ENCODE measurements around the gene KDR.
A peak's percentile ranks its signal among the peaks of the same experiment; 100 is the strongest.

The KDR gene

GRCh38 chr4:55161739-55162138 lies 36.3 kb upstream of the KDR start:
- TF ChIP-seq CTCF (conservative IDR thresholded peaks at IDR 0.05; ENCODE audit: low read depth, low read length), result no peak
- DNase-seq (ENCODE audit: low read depth), result no peak
- H3K4me3 ChIP-seq (ENCODE audit: low read length), result no peak overlapping the region

GRCh38 chr4:55159851-55160250 lies 34.5 kb upstream of the KDR start:
- no peak overlapping the region for H3K4me3 ChIP-seq (ENCODE audit: low read length)
- no peak for TF ChIP-seq CTCF (conservative IDR thresholded peaks at IDR 0.05; ENCODE audit: low read depth, low read length)
- no peak for DNase-seq (ENCODE audit: low read depth)

- no peak for TF ChIP-seq CTCF (conservative IDR thresholded peaks at IDR 0.05; ENCODE audit: low read depth, low read length)
- no peak for DNase-seq (ENCODE audit: low read depth)
- no peak overlapping the region for H3K4me3 ChIP-seq (ENCODE audit: low read length)
Observed at GRCh38 chr4:55158957-55159356, 33.6 kb upstream of the KDR start.

- no peak for TF ChIP-seq CTCF (conservative IDR thresholded peaks at IDR 0.05; ENCODE audit: low read depth, low read length)
- H3K4me3 ChIP-seq (ENCODE audit: low read length), result peak overlapping the region; percentile 37
- DNase-seq (ENCODE audit: low read depth), result no peak
Observed at GRCh38 chr4:55157559-55158277, 32.3 kb upstream of the KDR start.

- DNase-seq (ENCODE audit: low read depth), result no peak
- TF ChIP-seq CTCF (conservative IDR thresholded peaks at IDR 0.05; ENCODE audit: low read depth, low read length), result no peak
- no peak overlapping the region for H3K4me3 ChIP-seq (ENCODE audit: low read length)
Observed at GRCh38 chr4:55154933-55155332, 29.5 kb upstream of the KDR start.

GRCh38 chr4:55154290-55154880 lies 29.0 kb upstream of the KDR start:
- TF ChIP-seq CTCF (conservative IDR thresholded peaks at IDR 0.05; ENCODE audit: low read depth, low read length), result no peak
- no peak for DNase-seq (ENCODE audit: low read depth)
- no peak overlapping the region for H3K4me3 ChIP-seq (ENCODE audit: low read length)

- no peak for DNase-seq (ENCODE audit: low read depth)
- no peak overlapping the region for H3K4me3 ChIP-seq (ENCODE audit: low read length)
- TF ChIP-seq CTCF (conservative IDR thresholded peaks at IDR 0.05; ENCODE audit: low read depth, low read length), result no peak
Observed at GRCh38 chr4:55143858-55144257, 18.5 kb upstream of the KDR start.
